Fibroblast of pulmonary artery (primary cell): ENCODE measurements around the gene SLC5A2.

Experiments
- DNase-seq: peaks from one replicate; pipeline ENCODE4 v3.0.0-alpha.2; 2010; ENCODE audit warnings: low read depth
- H3K4me3 ChIP-seq: replicated peaks from 2 replicates; pipeline ENCODE4 v1.5.1; 2011; ENCODE audit warnings: low read depth, mild to moderate bottlenecking, control low read depth, low read length, moderate library complexity
- CTCF ChIP-seq: IDR thresholded peaks from 2 replicates; pipeline ENCODE4 v1.5.1; 2011; ENCODE audit warnings: mild to moderate bottlenecking, control low read depth, low read length, inconsistent platforms; ENCODE audit errors: missing control alignments

Gene SLC5A2

GRCh38 chr16:31456988-31457360 lies 25.9 kb upstream of the SLC5A2 start:
- DNase-seq = no peak
- TF ChIP-seq CTCF = no peak
- H3K4me3 ChIP-seq = peak overlapping the region; percentile 12

GRCh38 chr16:31458073-31458843 lies 24.7 kb upstream of the SLC5A2 start:
- TF ChIP-seq CTCF = peak; percentile 19
- peak; percentile 46 for DNase-seq
- H3K4me3 ChIP-seq = peak overlapping the region; percentile 86

- peak; percentile 41 for TF ChIP-seq CTCF
- peak within 1 kb of the TSS; percentile 86 for H3K4me3 ChIP-seq
- DNase-seq = peak; percentile 99
These were observed 23.9 kb upstream of the SLC5A2 start, which contains the start of gene ARMC5 for GRCh38 chr16:31458844-31459686. TSS of gene ARMC5 (plus strand) at chr16:31459501. CDS start at chr16:31459525, 24 bp downstream.

GRCh38 chr16:31459687-31460581 lies 23.0 kb upstream of the SLC5A2 start:
- H3K4me3 ChIP-seq = peak overlapping the region; percentile 86
- TF ChIP-seq CTCF = no peak
- DNase-seq = peak; percentile 100

- H3K4me3 ChIP-seq = peak overlapping the region; percentile 66
- peak; percentile 77 for DNase-seq
- TF ChIP-seq CTCF = peak; percentile 80
These were observed 22.3 kb upstream of the SLC5A2 start for GRCh38 chr16:31460582-31461002.

GRCh38 chr16:31461201-31461920 lies 21.6 kb upstream of the SLC5A2 start:
- no peak for DNase-seq
- no peak overlapping the region for H3K4me3 ChIP-seq
- no peak for TF ChIP-seq CTCF
